T-helper 1 cell (primary cell): ENCODE results near the gene MGAT4B.

Experiments used
- DNase-seq, 5 donors: peaks; one replicate each; pipeline ENCODE4 v3.0.0-alpha.2; 2012 to 2020

MGAT4B gene

DNA sequence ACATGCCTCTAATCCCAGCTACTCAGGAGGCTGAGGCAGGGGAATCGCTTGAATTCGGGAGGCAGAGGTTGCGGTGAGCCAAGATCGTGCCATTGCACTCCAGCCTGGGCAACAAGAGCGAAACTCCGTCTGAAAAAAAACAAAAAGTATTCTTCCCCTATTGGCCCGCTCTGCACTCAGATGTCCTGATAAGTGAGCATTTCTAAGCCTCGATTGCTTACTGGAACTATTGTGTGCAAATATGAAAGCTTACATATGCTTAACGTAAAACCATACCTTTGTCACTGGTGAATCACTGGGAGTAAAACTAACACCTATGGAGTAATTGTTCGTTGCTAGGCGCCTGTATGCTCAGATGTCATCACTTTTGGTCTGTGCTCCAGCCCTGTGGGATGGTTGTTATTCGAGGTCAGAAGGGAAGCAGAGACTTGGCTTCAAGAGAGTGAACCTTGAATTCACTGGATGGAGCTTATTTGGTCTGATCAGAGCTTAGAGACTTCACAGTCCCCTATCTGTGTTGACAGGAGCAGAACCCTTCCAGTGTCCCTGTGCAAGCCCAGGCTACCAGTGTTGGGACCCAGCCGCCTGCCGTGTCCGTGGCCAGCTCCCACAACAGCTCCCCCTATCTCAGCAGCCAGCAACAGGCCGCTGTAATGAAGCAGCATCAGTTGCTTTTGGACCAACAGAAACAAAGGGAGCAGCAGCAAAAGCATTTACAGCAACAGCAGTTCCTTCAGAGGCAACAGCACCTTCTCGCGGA, 38.2 kb downstream of the MGAT4B start:
- DNase-seq = no peak

DNA sequence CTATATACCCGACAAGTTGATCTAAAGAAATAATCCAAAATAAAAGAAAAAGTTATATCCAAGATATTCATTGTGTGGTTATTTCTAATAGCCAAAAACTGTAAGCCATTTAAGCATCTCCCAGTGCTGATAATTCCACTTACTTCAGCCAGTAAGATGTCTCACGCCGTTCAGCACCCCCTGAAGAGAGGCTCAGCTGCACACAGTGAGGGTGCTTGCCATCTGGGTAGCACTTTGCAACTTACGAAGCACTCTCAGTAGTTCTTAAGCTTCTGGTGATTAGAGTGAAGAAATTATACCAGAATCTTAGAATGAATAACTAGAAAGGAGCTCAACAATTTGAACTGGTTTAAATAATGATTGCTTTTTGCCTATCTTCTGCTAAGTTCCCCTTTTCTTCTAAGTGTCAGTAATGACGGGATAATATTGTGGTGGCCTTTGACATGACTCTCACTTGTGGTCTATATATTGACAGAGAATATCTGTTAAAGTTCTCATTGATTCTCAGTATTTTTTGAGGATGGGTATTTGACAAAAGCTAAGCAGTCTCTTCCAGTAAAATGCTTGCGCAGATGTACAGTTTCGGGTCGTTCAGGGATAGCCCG, 39.1 kb downstream of the MGAT4B start:
- DNase-seq = no peak

DNA sequence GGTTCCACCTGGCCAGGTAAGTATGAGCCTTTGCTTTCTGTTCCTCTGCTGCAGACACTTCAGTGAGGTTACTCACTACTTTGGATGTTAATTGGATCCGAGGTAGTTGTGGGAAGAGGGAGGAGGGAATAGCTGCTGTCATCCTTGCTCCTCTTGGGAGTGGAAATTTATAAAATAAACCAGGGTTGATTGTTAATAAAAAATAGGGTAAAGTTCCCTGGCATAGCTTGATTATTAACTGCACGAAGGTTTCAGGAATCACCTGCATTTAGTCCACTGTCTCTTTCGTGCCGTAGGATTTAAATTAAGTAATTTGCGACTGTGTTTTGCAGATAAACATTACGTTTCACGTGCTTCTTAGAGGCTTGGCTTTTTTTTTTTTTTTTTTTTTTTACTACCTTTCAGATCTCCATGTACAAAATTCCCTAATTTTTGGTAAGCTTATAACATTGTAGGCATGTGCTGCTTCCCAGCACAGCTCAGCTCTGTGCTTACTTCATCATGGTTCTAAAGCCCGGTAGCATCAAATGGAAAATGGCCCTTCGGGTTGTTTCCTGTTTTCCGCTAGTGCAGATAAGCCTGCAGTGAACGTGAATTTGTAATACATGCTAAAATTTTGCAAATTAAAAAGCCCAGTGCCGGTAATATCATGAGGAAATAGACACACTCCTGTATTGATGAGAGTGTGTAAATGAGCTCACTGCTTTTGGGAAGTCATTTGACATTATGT, 39.8 kb downstream of the MGAT4B start:
- no peak for DNase-seq

DNA sequence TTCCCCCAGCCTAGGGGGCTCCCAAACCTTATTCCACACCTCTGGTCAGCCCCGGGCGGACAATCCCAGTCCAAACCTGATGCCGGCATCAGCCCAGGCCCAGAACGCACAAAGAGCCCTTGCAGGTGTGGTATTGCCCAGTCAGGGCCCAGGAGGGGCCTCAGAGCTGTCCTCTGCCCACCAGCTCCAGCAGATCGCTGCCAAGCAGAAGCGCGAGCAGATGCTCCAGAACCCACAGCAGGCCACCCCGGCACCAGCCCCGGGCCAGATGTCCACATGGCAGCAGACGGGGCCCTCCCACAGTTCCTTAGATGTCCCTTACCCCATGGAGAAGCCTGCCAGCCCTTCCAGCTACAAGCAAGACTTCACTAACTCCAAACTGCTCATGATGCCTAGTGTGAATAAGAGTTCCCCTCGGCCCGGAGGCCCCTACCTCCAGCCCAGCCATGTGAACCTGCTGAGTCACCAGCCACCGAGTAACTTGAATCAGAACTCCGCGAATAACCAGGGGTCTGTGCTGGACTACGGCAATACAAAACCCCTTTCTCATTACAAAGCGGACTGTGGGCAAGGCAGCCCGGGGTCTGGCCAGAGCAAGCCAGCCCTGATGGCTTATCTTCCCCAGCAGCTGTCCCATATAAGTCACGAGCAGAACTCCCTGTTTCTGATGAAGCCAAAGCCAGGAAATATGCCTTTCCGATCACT, 40.5 kb downstream of the MGAT4B start:
- DNase-seq = no peak

DNA sequence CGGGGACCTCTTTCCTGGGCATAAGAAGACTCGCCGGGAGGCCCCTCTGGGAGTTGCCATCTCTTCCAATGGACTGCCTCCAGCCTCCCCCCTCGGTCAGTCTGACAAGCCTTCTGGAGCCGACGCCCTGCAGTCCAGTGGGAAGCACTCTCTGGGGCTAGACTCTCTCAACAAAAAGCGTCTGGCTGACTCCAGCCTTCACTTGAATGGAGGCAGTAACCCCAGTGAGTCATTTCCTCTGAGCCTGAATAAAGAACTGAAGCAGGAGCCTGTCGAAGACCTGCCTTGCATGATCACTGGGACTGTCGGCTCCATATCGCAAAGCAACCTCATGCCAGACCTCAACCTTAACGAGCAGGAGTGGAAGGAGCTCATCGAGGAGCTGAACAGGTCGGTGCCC, 41.3 kb downstream of the MGAT4B start:
- no peak for DNase-seq

DNA sequence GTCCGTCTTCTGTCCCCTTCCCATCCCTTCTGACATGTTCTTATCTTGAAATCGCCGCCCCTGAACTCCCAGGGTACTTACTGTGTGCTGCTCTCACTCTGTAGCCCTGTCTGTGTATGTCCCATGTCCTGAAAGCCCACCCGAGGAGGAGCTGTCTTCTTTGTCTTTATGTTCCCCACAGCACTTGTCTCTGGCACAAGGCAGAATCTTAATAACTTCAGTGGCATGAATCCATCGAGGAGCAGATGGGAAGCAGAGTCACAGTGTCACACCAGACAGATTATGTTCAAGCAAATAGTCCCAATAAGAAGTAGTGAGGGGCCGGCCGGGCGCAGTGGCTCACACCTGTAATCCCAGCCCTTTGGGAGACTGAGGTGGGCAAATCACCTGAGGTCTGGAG, 42.6 kb downstream of the MGAT4B start:
- DNase-seq = no peak

DNA sequence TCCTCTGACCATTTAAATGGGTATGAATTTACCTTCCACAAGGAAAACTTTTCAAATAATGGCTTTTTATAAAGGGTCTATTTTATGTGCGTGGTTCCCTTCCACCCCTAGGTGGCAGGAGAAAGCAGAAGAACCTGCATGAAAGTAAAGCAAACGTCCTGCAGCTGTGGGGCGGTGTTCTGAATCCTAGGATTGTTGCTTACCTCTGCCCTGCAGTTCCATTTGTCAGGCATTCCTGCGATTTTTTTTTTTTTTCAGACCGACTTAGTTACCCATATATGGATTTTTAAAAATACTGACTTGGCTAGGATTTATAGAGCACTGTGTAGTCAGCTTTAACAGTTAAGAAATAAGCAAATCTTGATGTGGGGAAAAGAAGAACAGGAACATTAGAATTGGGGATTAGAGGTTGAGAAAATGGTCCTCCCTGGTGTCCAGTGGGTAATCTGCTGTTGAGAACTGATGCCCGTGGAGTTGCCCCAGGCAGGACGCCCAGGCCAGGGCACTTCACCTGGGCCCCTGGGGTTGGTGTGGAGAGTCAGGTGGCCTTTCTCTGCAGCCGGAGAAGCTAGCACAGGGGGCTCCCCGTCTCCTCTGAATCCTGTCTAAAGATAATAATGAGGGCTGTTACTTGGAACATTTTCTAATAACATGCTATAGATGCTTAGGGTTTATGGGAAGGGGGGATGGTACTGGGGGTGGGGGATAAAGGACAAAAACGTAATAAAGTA, 43.3 kb downstream of the MGAT4B start:
- DNase-seq = peak in 4 of 5 donors; percentile 25 to 53 (median 41)

DNA sequence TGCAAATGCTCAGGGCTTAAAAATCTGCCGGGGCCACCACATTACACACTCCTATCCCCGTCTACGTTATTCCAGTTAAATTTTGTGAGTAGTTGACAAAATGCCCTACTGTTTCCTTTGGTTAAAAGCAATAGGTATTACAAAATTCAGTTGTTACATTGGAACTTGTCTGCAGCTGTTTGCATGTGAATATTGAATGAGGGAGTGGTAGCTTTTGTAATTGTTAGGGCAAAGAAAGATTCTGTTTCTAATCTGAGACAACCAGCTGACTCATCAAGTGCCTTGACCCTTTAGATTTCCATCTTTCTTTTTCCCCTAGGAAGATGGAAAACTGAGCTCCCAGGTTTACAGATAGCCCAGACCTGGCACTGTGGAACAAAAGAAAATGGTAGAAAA, 43.9 kb downstream of the MGAT4B start:
- no peak for DNase-seq

DNA sequence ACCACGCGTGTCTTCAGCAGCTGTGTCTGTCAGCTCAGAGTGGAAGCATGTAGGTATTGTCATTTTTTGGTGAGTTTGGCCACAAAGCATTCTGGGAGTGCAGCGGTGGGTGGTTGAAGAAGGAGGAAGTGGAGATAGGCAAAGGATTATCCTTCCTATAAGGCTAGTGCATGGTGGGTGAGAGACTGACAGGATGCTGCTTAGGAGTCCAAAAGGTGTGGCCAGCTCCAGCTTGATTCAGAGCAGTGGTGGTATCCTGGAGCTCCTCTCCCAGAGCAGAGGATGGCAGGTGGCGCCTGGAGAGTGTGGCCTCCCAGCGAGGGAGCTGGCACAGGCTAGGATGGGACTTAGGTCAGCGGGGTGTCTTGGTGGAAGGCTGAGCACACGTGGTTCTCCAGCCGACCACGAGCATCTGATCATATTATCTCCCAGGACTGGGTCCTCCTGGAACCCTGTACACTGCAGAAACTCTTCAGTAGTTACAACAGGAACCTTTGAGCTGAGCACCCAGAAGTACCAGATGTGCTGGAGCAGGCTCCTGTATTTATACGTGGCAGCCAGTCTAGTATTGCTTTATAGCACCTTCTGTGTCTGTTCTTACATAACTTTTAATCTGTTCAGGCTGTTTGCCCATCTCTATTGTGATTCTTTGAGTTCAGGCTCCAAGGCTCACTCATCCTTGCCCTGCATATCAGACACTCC, 44.4 kb downstream of the MGAT4B start:
- DNase-seq = peak in 2 of 5 donors; percentile 12 to 26

DNA sequence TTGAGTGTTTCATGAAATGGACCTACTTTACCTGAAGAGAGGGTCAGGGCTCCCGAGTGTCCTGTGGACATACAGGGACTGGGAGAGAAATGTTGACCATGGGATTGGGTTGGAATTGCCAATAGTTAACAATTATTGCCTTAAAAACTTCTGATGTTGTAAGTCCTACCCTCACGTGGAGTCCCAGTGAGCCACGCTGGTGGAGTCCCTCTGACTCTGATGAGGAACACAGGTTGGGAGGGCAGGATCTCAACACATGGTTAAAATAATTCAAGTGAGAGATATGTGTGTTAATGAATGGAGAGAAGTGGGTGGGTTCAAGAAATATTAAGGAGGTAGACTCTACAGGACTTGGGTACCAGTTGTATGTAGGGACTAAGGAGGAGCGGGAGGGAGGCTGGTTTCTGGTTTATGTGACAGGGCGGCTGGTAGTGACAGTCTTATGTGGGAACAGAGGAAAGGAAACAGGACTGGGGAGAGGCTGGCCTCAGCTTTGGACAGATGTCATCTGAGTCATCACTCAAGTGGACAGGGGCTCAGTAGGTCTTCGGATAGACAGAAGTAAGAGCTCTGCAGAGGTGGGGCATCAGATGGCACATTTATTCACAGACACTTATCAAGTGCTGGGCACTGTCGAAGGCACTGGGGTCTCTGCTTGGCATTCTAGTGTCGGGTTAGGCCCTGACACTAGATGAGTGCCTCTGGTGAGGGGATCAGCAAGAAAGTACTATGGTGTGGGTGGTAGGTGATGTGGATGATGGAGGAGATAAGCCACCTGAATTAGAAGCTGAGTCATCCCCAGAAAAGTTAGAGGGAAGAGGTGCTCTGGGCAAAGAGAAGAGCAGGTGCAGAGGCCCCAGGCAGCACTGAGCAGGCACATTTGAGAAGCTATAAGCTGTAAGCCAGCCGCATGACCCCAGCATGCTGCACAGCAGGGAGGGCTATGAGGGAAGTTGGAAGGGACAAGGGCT, 46.8 kb downstream of the MGAT4B start:
- DNase-seq = peak in 1 of 5 donors; percentile 18

DNA sequence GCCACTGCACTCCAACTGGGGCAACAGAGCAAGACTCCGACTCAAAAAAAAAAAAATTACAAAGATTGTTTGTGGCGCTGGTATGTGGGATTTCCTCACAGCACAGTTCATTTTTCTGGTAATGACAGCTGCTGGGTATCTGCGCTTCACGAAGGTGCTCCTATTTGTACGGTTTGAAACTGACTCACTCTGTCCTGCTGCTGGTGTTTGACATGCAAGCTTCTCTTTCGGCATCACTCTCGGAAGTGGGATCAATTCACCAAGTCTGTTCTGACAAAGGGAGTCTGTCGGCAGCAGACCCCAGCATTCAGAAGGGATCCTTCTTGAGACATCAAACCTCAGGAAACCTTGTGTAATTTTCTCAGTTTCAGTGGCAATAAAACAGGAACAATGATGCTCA, 47.7 kb downstream of the MGAT4B start:
- DNase-seq = peak in 1 of 5 donors; percentile 12

DNA sequence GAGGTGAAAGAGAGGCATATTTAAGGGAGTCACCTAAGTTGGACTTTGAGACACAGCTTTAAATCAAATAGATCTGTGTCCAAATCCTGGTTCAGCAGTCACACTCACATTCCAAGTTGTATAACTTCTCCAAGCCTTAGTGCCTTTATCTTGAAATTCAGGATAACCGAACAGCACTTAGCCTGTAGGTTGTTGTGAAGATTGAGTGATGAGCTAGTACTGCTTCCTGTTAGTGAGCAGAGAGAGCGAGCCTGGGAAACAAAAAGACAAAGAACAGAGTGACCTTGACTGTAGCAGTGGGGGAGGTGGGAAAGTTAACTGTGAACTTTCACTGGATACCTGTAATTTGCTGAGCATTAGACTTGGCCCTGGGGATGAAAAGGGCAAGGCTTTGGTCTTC, 51.6 kb downstream of the MGAT4B start:
- DNase-seq = no peak

DNA sequence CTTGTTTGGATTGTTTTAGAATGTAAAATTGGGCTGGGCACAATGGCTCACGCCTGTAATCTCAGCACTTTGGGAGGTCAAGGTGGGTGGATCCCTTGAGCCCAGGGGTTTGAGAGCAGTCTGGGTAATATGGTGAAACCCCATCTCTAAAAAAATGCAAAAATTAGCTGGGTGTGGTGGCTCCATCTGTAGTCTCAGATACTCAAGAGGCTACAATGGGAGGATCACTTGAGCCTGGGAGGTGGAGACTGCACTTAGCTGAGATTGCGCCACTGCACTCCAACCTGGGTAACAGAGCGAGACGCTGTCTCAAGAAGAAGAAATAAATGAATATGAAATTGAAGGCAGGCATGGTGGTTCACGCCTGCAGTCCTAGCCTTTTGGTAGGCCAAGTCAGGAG, 52.7 kb downstream of the MGAT4B start:
- DNase-seq = no peak

DNA sequence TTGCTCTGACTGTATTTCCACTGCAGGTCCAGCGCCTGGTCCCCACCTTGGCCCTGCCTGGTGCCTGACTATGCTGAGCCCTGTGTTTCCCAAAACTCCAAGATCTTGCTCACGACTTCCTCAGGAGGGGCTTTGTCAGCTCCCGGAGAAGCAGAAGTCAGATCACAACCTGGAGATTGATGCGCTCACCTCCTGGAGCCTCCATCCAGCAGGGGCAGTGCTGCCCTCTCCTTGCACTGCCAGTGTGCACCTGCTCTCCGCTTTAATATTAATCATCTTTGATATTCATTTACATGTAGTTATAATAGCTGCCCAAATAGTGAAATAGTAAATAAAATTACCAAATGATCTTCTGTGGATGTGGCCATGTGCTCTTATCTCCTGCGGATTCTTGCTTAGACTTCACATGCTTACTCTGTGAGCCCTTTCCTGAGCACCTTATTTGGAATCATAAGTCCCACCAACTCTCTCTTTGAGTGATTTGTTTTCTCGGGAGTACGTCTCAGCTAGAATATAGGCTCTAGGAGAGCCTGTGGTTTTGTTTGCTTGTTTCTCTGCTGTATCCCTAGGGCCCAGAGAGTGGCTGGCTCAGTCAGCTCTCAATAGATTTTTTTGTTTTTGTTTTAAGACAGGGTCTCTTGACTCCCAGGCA, 56.7 kb downstream of the MGAT4B start:
- no peak for DNase-seq

DNA sequence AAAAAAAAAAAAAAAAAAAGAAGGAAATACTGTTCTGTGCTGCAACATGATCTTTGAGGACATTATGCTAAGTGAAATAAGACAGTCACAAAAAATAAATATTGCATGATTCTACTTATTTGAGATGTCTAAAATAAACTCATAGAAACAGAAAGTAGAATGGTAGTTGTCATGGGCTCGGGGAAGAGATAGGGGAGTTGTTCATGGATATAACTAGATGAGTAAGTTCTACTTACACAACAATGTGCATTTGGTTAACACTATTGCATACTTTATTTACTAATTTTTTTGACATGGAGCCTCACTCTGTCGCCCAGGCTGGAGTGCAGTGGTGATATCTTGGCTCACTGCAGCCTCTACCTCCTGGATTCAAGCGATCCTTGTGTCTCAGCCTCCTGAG, 58.9 kb downstream of the MGAT4B start:
- DNase-seq = no peak
